Progenitor cell of endocrine pancreas (in vitro differentiated cells): Measurements from ENCODE around the gene HDAC5. TPM values are rescaled to one million over a fixed set of nuclear protein-coding genes. Genes with fewer than 3 reads are reported as not detected.

ENCODE experiments used
- DNase-seq: peaks from one replicate; pipeline ENCODE4 v3.0.0; 2021; ENCODE audit warnings: low spot score; ENCODE audit not compliant: unreplicated experiment
- H3K27ac Mint-ChIP-seq: 2 replicates; pipeline ENCODE4 v1.8.0; 2021; ENCODE audit warnings: mild to moderate bottlenecking, moderate library complexity, mixed read lengths
- H3K27me3 Mint-ChIP-seq: 2 replicates; pipeline ENCODE4 v1.8.0; 2021; ENCODE audit warnings: mixed read lengths
- H3K36me3 Mint-ChIP-seq: 2 replicates; pipeline ENCODE4 v1.8.0; 2022; ENCODE audit warnings: mixed read lengths; ENCODE audit not compliant: insufficient read depth
- H3K4me1 Mint-ChIP-seq: 2 replicates; pipeline ENCODE4 v1.8.0; 2021; ENCODE audit warnings: low read depth, mixed read lengths
- H3K4me3 Mint-ChIP-seq: 2 replicates; pipeline ENCODE4 v1.8.0; 2021; ENCODE audit warnings: low read depth, mild to moderate bottlenecking, moderate library complexity, mixed read lengths
- H3K9me3 Mint-ChIP-seq: 2 replicates; pipeline ENCODE4 v1.8.0; 2021; ENCODE audit warnings: low read depth, mixed read lengths
- CTCF ChIP-seq: fragments of 200-600 bp; sonication (generic); IDR thresholded peaks from one replicate; pipeline ENCODE4 v1.5.0; 2021; ENCODE audit warnings: antibody characterized with exemption, mild to moderate bottlenecking; ENCODE audit not compliant: unreplicated experiment
- total RNA-seq: library from RNA; stranded (reverse); gene quantifications from 2 replicates; pipeline ENCODE4 v1.2.1, GENCODE V29; 2021

The HDAC5 gene
- total RNA-seq, 1 donor from 2014 or later = 41.3 TPM

GRCh38 chr17:44081681-44082080 is 41.8 kb downstream of the HDAC5 start:
- peaks cover under 1% of the 10 kb centered on the region for H3K4me1 Mint-ChIP-seq
- peaks cover 8% of the 10 kb centered on the region for H3K36me3 Mint-ChIP-seq
- TF ChIP-seq CTCF = no peak

GRCh38 chr17:44079877-44080821 is 43.3 kb downstream of the HDAC5 start:
- TF ChIP-seq CTCF = no peak
- Mint-ChIP-seq H3K27me3 (no peaks in the 10 kb centered on the region), H3K4me3 (no peak overlapping the region), H3K4me1 (peaks cover 4% of the 10 kb centered on the region), H3K36me3 (peaks cover 12% of the 10 kb centered on the region), H3K9me3 (no peaks in the 10 kb centered on the region), H3K27ac (peak overlapping the region; percentile 16)
- DNase-seq = no peak

More at GRCh38 chr17:44081681-44082080, 41.8 kb downstream of the HDAC5 start:
- no peaks in the 10 kb centered on the region for H3K27me3 Mint-ChIP-seq
- no peaks in the 10 kb centered on the region for H3K9me3 Mint-ChIP-seq
- H3K27ac Mint-ChIP-seq = no peak overlapping the region
- H3K4me3 Mint-ChIP-seq = no peak overlapping the region
- no peak for DNase-seq

GRCh38 chr17:44078412-44078811 is 45.0 kb downstream of the HDAC5 start:
- peaks cover 12% of the 10 kb centered on the region for H3K36me3 Mint-ChIP-seq
- no peaks in the 10 kb centered on the region for H3K9me3 Mint-ChIP-seq
- no peak for TF ChIP-seq CTCF

GRCh38 chr17:44077595-44077909 is 45.9 kb downstream of the HDAC5 start:
- peaks cover 4% of the 10 kb centered on the region for H3K4me1 Mint-ChIP-seq
- no peak overlapping the region for H3K27ac Mint-ChIP-seq
- no peaks in the 10 kb centered on the region for H3K27me3 Mint-ChIP-seq
- TF ChIP-seq CTCF = no peak
- DNase-seq = no peak
- H3K9me3 Mint-ChIP-seq = no peaks in the 10 kb centered on the region
- peaks cover 10% of the 10 kb centered on the region for H3K36me3 Mint-ChIP-seq
- H3K4me3 Mint-ChIP-seq = no peak overlapping the region

More at GRCh38 chr17:44078412-44078811, 45.0 kb downstream of the HDAC5 start:
- DNase-seq = no peak
- Mint-ChIP-seq H3K4me3 (no peak overlapping the region), H3K27ac (no peak overlapping the region), H3K27me3 (no peaks in the 10 kb centered on the region), H3K4me1 (peaks cover 4% of the 10 kb centered on the region)

GRCh38 chr17:44076716-44077594 is 46.5 kb downstream of the HDAC5 start:
- H3K4me1 Mint-ChIP-seq = peaks cover 6% of the 10 kb centered on the region
- no peak for DNase-seq
- H3K4me3 Mint-ChIP-seq = no peak overlapping the region
- peak overlapping the region; percentile 46 for H3K27ac Mint-ChIP-seq
- no peak for TF ChIP-seq CTCF
- no peaks in the 10 kb centered on the region for H3K9me3 Mint-ChIP-seq
- peaks cover 6% of the 10 kb centered on the region for H3K36me3 Mint-ChIP-seq
- no peaks in the 10 kb centered on the region for H3K27me3 Mint-ChIP-seq
